GM19035 (cell line): Measurements from ENCODE around the gene STARD7.
"Not testable (repeated sequence)": the region's sequence is repeated elsewhere in the genome, so short reads cannot be mapped to it uniquely, and the experiment has no call there.

Experiments used
- ATAC-seq: cut with Tn5 transposase; IDR thresholded peaks from one replicate; pipeline ENCODE4 v1.9.1; 2021; ENCODE audit not compliant: unreplicated experiment

STARD7 gene

DNA sequence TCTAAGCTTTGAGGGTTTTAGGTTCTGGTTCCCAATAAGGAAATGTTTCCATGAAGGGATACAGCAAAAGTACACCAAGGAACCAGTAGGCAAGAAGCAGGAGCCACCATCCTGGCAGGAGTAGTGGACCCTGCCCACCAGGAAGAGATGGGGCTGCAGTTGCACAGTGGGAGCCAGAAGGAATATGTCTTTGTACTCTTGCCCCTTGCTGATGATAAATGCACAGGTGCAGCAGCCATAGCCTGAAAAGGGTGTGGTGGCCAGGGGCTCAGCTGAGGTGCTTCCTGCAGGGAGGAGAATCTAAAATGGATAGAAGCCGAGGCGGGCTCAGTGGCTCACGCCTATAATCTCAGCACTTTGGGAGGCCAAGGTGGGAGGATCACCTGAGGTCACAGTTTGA lies 29.6 kb upstream of the STARD7 start:
- no peak for ATAC-seq

DNA sequence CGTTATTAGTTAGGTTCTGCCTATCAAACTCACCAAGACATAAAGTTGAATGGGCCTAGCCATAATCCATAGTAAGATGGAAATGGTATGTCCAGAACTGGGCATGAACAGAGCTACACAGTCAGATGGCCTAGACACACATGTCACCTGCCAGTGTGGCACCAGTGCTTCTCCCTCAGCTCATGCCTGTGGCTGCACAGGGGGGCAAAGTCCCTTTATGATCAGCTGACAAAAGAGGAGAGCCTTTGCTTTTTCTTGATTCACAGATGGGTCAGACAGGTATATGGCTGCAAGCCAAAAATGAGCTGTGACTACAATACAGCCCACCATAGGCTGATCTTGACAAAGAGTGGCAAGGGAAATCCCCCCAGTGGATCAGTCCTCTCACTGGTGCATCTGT lies 28.3 kb upstream of the STARD7 start:
- no peak for ATAC-seq

DNA sequence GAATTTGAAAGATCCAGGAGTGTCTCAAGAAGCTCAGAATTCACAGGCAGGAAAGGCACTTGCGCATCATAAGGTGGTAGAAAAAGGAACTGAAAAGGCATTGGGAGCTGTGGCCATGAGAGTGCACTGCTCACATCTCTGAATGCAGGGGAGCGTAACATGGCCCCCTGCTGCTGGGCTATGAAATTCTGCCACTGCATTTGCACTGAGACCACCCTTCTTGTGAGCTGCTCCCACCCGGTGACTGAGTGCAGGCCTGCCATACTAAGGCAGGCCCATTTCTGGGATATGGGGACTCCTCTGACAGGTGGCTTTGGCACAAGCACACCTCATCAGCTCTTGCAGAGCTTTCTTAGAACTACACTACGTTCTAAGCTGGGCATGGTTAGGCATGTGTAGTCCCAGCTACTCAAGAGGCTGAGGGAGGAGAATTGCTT lies 25.3 kb upstream of the STARD7 start:
- ATAC-seq, result peak; percentile 95

DNA sequence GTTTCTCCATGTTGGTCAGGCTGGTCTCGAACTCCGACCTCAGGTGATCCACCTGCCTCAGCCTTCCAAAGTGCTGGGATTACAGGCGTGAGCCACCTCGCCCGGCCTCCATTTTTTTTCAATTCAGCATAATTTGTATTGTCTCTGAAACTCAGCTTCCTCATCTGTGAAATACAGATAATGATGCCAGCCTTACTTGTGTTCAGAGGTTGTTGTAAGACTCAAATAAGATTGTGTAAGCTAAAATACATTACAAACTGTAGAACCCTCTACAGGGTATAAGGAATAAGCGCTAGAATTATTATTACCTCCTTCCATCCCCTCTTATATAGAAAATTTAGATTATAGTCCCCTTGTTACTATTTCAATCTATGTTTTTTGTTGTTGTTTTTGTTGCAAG lies 24.8 kb upstream of the STARD7 start:
- no peak for ATAC-seq

DNA sequence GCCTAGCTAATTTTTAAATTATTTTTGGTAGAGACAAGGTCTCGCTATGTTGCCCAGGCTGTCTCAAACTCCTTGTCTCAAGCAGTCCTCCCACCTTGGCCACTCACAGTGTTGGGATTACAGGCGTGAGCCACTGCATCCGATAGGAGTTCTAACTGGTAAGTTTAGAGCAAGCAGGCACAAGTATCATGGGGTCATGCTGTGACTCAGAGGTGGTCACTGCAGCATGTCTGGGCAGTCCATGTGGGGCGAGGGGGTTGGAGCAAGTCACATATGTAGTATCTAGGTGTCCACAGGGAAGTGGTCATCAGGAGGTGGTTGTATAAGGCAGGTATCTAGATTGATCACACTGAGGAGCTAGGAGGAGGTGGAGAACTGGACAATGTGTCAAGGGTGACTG lies 22.7 kb upstream of the STARD7 start:
- ATAC-seq, result no peak

DNA sequence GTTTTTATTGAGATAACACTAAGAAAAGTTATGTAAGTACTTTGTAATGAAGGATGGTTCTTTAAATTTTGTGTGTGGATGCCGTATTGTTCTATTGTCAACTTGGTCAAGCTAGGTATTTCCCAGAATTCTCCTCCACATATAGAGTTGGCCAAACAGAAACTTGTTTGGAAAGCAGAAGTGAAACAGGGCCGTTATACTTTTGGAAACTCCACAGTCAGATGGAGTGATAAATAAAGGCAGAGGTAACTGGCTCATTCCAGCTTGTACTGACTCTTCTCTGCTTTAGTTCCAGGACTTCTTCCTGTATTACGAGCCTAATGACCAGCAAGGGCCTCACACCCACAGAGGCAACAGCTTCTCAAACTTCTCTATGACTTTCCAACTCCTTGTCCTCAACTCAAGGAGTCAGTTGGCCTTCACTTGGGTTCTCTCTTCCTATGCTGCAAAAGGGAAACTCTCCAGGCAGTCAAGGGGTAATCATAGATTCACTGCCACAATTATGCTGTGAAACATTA lies 16.4 kb upstream of the STARD7 start:
- ATAC-seq, result peak; percentile 81

DNA sequence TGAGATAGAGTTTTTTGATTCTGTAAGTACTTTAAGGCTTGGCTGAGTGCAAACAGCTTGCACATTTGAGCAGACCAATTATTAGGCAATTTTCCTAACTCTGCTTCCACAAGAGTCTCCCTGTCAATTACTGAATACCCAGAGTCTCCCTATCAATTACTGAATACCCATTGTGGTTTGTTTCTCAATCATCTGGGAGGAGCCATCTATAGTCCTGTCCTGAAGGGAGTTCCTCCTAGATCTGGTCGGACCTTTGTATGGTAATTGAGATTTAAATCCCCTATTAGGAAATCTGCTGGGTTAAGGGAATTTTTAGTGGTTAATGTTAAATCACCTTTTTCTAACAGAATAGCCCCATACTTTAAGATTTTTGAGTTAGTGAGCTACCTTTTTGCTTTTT lies 12.5 kb upstream of the STARD7 start:
- not testable (repeated sequence) for ATAC-seq

DNA sequence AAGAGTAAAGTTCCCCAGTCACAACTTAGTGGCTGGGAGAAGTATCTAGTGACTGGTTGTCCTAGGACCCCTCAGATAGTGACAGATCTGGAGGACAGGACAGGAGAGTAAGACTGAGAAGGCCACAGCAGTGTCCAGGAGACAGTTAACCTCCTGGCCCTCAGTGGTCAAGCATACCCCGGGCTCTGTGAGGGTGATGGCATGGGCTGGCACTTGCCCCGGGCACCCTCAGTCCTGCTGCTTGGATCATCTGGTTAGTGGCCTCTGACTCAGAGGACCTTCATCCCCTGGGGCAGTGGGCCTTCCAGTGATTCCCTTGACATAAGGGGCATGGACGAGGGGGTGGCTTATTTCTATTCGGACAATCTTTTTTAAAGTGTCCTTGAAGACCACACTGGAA lies 11.3 kb upstream of the STARD7 start:
- not testable (repeated sequence) for ATAC-seq

DNA sequence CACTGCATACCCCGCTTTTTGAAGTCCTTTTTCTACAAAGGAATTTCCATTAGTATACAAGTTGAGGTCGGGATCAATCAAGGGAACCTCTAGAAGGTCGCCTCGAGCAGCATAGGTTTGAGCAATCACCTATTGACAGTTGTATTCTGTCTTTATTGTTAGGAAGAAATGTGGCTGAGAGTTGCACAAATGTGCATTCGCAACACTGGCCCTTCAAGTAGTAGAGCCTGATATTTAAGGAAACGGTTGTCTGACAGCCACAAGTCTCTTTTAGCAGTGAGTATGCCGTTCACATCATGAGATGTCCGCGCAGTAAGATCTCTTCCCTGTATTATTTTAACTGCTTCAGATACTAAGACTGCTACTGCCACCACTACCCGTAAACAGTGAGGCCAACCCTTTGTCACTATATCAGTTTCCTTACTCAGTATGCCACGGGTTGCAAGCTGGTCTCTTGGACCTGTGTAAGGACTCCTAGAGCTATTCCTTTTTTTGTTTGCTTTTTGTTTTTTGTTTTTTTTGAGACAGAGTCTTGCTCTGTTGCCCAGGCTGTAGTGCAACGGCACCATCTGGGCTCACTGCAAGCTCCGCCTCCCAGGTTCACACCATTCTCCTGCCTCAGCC lies 10.0 kb upstream of the STARD7 start:
- no peak for ATAC-seq

DNA sequence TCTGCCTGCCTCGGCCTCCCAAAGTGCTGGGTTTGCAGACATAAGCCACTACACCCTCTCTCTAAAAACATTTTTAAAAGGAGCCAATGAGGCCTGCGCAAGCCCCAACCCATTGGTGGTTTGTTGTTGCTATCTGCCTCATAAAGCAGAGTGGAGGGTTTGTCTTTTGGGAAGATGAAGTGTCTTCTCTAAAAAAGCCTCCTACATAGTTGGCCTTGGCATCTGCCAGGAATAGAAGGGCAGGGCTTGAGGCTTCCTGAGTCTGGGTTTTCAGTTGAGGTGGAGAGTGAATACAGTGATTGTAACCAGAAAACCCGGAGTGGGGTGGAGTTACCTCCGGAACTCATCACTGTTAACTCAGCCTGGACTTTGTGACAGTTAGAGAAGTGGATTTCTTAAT lies 5.9 kb upstream of the STARD7 start:
- no peak for ATAC-seq

DNA sequence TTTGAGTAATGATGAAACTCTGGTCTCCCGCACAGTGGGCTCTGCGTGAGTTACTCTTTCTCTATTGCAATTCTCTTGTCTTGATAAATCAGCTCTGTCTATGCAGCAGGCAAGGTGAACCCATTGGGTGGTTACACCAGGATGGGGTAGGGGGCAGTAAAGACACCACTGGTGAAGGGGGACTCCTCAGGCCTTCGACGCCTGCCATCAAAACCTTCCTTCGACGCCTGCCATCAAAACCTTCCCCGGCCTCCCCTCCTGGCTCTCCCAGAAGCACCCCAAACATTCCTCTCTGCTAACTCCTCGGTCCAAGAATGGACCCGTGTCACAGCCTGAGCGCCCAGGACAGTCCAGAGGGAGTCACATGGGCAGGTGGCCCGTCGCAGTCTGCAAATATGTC lies 4.8 kb upstream of the STARD7 start:
- ATAC-seq, result no peak

DNA sequence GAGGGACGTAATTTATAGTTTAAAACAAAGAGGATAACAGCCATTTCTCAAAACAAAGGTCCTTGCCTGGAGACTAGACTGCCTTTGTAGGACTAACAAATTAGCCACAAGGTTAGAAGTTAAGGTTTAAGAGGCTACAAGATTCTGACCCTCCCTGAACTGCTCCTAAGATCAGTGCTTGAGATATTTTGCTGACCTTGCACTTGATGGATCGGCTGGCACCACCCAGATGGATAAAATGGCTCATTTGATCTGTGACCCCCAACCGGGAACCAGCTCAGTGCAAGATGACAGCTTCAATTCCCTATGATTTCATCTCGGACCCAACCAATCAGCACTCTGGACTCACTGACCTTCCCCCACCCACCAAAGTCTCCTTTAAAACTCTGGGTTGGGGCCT lies 3.7 kb upstream of the STARD7 start:
- no peak for ATAC-seq

DNA sequence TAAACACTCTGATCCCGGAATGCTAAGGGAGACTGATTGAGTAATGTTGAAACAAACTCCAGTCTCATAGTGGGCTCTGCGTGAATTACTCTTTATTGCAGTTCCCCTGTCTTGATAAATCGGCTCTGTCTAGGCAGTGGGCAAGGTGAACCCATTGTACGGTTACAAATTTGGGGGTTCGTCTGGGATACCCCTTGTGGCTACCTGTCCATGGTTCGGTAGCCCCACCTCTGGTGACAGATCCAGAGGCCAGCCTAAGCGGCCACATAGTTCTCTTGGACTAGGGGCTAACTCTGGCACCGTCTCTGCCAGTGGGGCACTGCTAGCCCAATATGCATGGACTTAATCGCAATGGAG lies 1.1 kb upstream of the STARD7 start:
- no peak for ATAC-seq

DNA sequence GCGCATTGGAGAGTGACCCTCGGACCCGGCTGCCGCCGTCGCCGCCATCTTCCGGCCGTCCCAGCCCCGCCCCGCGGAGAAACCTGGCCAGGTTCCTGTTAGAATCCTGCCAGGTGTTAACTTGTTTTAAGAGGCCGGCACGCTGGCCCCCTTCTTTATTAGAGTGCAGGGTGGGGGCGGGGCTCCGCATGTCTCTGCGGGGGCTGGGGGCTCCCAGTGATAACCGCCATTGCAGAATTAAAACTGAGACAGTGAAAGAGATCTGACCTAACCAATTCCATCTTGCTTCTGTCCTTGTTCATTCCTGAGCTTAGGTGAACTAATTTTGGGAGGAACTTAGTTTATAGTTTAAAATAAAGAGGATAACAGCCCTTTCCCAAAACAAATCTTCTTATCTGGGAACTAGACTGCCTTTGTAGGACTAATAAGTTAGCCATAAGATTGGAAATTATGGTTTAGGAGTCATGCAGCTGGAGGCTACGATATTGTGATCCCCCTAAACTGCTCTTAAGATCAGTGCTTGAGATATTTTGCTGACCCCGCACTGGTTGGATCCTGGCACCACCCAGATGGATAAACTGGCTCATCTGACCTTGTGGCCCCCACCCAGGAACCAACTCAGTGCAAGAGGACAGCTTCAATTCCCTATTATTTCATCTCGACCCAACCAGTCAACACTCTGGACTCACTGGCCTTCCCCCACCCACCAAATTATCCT lies 543 bp upstream of the STARD7 start:
- ATAC-seq, result no peak

DNA sequence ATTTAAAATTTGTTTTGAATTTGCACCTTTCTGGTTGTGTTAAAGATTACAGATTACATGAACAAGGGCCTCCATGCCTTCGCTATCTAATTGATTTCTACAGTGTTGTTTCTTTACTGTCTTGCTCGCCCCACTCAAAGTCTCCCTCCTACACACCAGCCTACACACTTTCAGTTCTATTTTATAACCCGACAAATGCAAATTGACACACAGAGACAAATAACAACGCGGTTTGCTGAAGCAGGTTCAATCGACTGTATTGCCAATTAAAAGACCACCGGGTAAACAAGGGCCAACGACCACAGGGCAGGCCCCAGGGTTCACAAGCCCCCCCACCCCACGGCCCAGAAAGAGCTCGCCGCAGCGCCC lies 869 bp downstream of the STARD7 start:
- no peak for ATAC-seq

DNA sequence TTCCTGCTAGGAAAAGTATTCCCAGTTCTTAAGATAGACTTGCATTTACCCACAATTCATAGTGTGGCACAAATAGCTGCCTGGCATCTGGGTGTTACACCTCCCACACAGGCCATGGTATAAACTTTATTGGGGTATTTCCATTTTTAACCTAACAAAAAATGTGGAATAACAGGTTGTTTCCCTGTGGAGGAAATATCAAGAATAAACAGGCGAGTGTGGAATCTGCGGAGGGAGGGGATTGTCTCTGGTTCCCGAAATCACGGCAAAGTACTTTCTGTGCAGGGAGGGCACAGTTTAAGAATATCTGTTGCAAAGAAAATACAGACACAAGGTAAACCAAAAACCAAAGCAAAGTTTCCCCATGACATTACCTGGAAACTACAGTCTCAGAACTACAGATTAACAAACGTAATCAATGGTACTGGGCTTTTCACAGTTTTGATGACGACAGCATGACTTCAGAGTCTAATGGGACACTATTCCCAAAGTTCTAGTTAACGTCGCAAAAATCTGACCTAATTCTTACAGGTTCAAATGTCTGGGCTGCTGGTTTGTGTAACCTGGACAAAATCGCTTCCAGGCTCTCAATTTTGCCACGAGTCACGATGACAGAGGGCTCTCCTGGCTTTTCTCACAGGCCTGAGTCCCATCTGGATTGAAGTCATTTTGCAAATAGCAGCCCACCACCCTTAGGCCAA lies 1.4 kb downstream of the STARD7 start:
- no peak for ATAC-seq

DNA sequence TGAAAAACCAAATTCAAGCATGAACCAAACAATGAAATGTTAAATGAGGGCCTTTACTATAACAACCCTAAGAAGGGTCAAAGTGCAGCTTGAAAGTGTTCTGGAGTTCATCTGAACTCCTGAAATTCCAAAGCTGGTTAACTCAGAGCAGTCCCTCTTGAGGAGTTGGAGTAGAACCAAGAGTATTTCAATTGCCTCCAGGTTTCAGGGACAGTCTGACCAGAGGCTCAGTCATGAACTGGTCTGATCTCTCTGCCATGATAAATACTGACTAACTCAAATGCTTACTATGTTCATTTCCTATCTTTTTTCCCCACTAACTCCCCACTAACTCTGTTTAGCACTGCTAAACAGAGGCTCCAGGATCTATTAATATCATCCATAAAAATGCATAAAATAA lies 2.7 kb downstream of the STARD7 start:
- ATAC-seq, result no peak

DNA sequence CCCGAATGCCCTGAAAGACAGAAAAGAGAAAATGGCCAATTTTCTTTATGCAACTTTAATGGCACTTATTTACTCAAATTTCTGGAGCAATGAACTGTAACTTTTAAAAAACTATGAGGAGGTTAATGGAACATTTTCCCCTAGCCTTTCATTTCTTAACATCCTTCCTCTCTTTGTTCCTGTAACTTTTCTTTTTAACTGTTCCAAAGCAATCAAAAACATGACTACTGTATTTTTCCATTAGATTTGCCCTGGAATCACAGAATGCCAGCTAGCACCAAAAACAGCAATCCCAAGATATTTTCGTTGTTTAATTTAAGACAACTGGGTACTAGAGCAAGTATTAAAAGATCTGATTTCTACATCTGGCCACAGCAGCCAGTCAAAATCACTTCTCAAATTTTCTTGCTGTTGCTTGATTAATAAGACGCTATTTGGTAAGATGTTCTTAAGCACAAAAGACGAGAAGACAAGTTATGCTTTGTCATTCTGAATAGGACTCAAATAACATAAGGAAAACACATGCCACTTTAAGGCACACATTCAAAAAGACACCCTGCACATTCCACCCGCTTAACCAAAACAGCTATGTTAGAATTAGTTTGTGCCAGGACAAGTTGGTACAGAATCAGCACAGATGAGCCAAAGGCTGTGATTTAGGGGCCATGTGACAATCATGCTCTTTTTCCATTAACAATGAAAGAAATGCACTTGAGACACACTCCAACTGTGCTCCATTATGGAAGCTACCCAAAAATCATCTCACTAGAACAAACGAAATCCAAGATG lies 3.6 kb downstream of the STARD7 start:
- no peak for ATAC-seq

DNA sequence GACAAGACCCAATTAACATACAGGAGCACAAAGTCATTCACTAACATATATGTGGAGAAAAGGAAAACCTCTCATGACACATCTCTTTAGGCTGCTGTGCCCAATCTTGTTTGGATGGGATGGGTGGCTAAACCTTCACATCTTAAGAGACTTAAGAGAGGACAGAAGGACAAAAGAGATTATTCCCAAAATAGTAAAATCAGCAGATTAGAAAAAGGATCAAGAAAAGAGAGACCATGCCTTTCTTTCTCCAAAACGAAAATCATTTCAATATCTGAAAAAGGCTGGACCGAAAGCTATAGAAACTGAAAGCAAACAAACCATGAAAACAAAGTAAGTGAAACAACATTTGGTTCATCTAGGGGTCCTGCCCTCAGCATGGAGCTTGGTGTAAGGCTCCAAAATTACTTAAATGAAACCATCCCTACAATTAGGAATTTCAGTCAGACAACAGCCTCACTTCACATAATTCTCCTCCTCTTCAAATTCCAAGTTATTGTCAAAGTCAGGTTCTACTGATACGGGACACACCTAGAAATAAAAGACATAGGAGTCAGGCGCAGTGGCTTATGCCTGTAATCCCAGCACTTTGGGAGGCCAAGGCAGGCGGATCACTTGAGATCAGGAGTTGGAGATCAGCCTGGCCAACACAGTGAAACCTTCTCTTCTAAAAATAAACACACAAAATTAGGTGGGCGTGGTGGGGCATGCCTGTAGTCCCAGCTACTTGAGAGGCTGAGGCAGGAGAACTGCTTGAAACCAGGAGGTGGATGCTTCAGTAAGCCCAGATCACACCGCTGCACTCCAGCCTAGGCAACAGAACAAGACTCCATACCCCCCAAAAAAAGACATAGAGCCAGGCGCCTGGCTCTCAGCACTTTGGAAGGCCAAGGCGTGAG lies 5.2 kb downstream of the STARD7 start:
- no peak for ATAC-seq

DNA sequence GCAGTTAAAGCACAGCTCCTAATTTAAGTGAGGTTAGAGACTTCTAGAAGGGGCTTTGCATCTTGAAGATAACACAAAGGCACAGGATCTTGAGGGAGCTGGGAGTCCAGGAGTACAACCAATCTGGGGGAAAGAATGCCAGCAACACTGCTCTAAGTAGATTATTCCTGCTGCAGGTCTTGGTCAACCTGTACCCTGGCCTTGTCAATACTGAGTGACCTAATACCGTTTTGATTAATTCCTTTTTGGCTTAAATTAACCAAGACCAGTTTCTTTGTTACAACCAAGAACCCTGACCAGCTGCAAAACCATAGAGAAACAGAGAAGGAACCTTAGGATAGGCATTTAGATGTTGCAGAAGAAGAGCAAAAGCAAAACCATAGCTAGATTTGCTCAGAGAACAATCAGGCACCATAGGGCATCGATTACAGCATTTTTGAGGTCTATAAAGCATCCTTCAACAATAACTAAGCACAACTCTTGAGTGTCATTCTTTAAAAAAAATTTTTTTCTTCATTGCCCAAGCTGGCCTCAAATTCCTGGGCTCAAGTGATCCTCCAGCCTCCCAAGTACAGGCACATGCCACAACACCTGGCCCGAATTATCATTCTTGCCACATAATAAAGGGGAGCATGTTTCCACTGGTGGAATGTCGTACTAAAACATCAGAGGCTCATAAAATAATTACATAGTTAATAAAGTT lies 6.3 kb downstream of the STARD7 start:
- no peak for ATAC-seq
